Prostate gland (tissue), 2 donors: ENCODE data around the gene CFTR. TPM values are rescaled to one million over a fixed set of nuclear protein-coding genes. Genes with fewer than 3 reads are reported as not detected.

ENCODE experiments used
- DNase-seq: peaks from one replicate; pipeline ENCODE4 v3.0.0-alpha.2; 2019; ENCODE audit warnings: low spot score
- H3K27ac ChIP-seq, 2 donors: fragments of 200-600 bp; sonication (generic); 2 replicates each; pipeline ENCODE4 v1.5.1; 2017 to 2019
- H3K27me3 ChIP-seq: fragments of 200-600 bp; sonication (generic); replicated peaks from 2 replicates; pipeline ENCODE4 v1.5.1; 2019; ENCODE audit not compliant: insufficient read depth
- H3K36me3 ChIP-seq, 2 donors: fragments of 200-600 bp; sonication (generic); 1 replicate in 1 of 2; 2 replicates in 1 of 2; pipeline versions ENCODE4 v1.5.1 to v1.8.1; 2017 to 2019
- H3K4me1 ChIP-seq: fragments of 200-600 bp; sonication (generic); replicated peaks from 2 replicates; pipeline ENCODE4 v1.5.1; 2019
- H3K4me3 ChIP-seq, 2 donors: fragments of 200-600 bp; sonication (generic); 2 replicates each; pipeline ENCODE4 v1.5.1; 2017 to 2019
- H3K9me3 ChIP-seq: fragments of 200-600 bp; sonication (generic); 2 replicates; pipeline ENCODE4 v1.5.1; 2017
- POLR2A ChIP-seq: fragments of 450-650 bp; IDR thresholded peaks from one replicate; pipeline ENCODE4 v1.6.1; 2016; ENCODE audit warnings: antibody characterized with exemption, mild to moderate bottlenecking
- POLR2AphosphoS5 ChIP-seq: sonication (generic); formaldehyde crosslinking; IDR thresholded peaks from one replicate; pipeline ENCODE4 v1.6.1; 2017; ENCODE audit warnings: antibody characterized with exemption
- WGBS: methylation state at CpG from one replicate; pipeline ENCODE4 v1.1.5; 2018; 5-methylcytosine and 5-hydroxymethylcytosine counted together
- intact Hi-C: fragments of 100-400 bp; cut with DNase I; formaldehyde crosslinking; loops from one replicate; pipeline ENCODE4 v1.14.2; 2022
- total RNA-seq, 2 donors: library from RNA; depleted of rRNA; stranded (reverse); fragments of >200 nt; gene quantifications; one replicate each; pipeline ENCODE4 v1.1.0, GENCODE V29; 2016
- TF ChIP-seq, protein P1 (sequence below), 4 experiments: fragments of 200-600 bp in 2 of 4; fragments of 450-650 bp in 2 of 4; sonication (generic) in 2 of 4; IDR thresholded peaks; 1 replicate in 3 of 4; 2 replicates in 1 of 4; pipeline ENCODE4 v1.5.1; 2016 to 2019; ENCODE audit warnings: antibody characterized with exemption in 4 of 4, mild to moderate bottlenecking in 2 of 4, moderate library complexity in 2 of 4

Gene CFTR
- total RNA-seq, 2 donors from 2014 or later = 2.9 to 5.6 TPM

DNA sequence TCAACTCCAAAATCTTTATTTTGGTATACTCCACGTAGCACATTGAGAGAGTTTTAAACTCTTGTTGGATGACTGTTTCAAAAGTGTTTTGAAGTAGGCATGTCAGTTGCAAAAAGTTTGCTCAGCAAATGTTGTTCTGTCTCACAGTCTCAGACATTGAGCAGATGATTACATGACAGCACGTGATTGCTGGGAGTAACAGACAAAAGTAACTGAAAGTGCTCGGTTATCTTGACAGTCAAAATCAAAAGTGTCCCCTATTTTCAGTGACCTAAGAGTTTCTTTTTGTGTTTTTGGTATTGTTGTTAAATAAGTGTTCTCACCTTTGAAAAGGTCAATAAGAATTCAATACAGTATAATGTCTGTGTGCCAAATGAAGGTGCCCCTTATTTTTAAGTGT is 84.3 kb downstream of the CFTR start:
- intact Hi-C loops = no loop called here
- 87% methylated on average over 3 of the region's 3 CpGs for WGBS
- H3K36me3 ChIP-seq = no peaks in the 10 kb centered on the region
- no peaks in the 10 kb centered on the region for H3K9me3 ChIP-seq
- TF ChIP-seq POLR2A = no peak
- no peak for TF ChIP-seq POLR2AphosphoS5
- H3K4me1 ChIP-seq = no peaks in the 10 kb centered on the region
- no peak overlapping the region for H3K27ac ChIP-seq
- no peaks in the 10 kb centered on the region for H3K27me3 ChIP-seq
- no peak for DNase-seq
- H3K4me3 ChIP-seq = no peak overlapping the region

GRCh38 chr7:117564627-117565026 is 84.8 kb downstream of the CFTR start:
- no peak for DNase-seq
- H3K9me3 ChIP-seq = no peaks in the 10 kb centered on the region
- 85% methylated on average over 2 of the region's 2 CpGs for WGBS
- no peaks in the 10 kb centered on the region for H3K4me1 ChIP-seq
- intact Hi-C loops = no loop called here
- H3K27me3 ChIP-seq = no peaks in the 10 kb centered on the region
- H3K4me3 ChIP-seq = no peak overlapping the region
- no peak for TF ChIP-seq POLR2AphosphoS5
- TF ChIP-seq, protein P1, sequence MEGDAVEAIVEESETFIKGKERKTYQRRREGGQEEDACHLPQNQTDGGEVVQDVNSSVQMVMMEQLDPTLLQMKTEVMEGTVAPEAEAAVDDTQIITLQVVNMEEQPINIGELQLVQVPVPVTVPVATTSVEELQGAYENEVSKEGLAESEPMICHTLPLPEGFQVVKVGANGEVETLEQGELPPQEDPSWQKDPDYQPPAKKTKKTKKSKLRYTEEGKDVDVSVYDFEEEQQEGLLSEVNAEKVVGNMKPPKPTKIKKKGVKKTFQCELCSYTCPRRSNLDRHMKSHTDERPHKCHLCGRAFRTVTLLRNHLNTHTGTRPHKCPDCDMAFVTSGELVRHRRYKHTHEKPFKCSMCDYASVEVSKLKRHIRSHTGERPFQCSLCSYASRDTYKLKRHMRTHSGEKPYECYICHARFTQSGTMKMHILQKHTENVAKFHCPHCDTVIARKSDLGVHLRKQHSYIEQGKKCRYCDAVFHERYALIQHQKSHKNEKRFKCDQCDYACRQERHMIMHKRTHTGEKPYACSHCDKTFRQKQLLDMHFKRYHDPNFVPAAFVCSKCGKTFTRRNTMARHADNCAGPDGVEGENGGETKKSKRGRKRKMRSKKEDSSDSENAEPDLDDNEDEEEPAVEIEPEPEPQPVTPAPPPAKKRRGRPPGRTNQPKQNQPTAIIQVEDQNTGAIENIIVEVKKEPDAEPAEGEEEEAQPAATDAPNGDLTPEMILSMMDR (IDR thresholded peaks at IDR 0.05) = no peak
- no peak for TF ChIP-seq POLR2A
- no peak overlapping the region for H3K27ac ChIP-seq
- H3K36me3 ChIP-seq = no peaks in the 10 kb centered on the region

- Histone ChIP-seq H3K27ac (no peak overlapping the region), H3K9me3 (no peaks in the 10 kb centered on the region), H3K4me1 (no peaks in the 10 kb centered on the region), H3K27me3 (no peaks in the 10 kb centered on the region), H3K4me3 (no peak overlapping the region), H3K36me3 (no peaks in the 10 kb centered on the region)
- WGBS = 86% methylated on average over 4 of the region's 4 CpGs
- TF ChIP-seq, protein P1 (IDR thresholded peaks at IDR 0.05) = no peak
- TF ChIP-seq POLR2AphosphoS5 = no peak
- no peak for TF ChIP-seq POLR2A
- DNase-seq = no peak
- intact Hi-C loops = no loop called here
Measured at GRCh38 chr7:117565226-117565625, 85.4 kb downstream of the CFTR start.

GRCh38 chr7:117567781-117568180 is 88.0 kb downstream of the CFTR start:
- DNase-seq = no peak
- 59% methylated on average over 1 of the region's 1 CpG for WGBS
- Histone ChIP-seq H3K36me3 (no peaks in the 10 kb centered on the region), H3K27ac (no peak overlapping the region), H3K9me3 (no peaks in the 10 kb centered on the region), H3K4me1 (no peaks in the 10 kb centered on the region), H3K27me3 (no peaks in the 10 kb centered on the region), H3K4me3 (no peak overlapping the region)
- intact Hi-C loops = no loop called here
- no peak for TF ChIP-seq POLR2A
- no peak for TF ChIP-seq POLR2AphosphoS5
- TF ChIP-seq, protein P1 (IDR thresholded peaks at IDR 0.05) = no peak

- H3K36me3 ChIP-seq = no peaks in the 10 kb centered on the region
- no peaks in the 10 kb centered on the region for H3K4me1 ChIP-seq
- H3K27ac ChIP-seq = no peak overlapping the region
- H3K27me3 ChIP-seq = no peaks in the 10 kb centered on the region
- TF ChIP-seq POLR2AphosphoS5 (no peak), POLR2A (no peak)
- H3K4me3 ChIP-seq = no peak overlapping the region
- no peaks in the 10 kb centered on the region for H3K9me3 ChIP-seq
- DNase-seq = no peak
- intact Hi-C loops = no loop called here
Measured at GRCh38 chr7:117572856-117573620, 93.2 kb downstream of the CFTR start.

- no peaks in the 10 kb centered on the region for H3K4me1 ChIP-seq
- TF ChIP-seq POLR2AphosphoS5 (no peak), POLR2A (no peak)
- TF ChIP-seq, protein P1 (IDR thresholded peaks at IDR 0.05) = no peak
- intact Hi-C loops = no loop called here
- H3K9me3 ChIP-seq = no peaks in the 10 kb centered on the region
- H3K27me3 ChIP-seq = no peaks in the 10 kb centered on the region
- WGBS = 84% methylated on average over 1 of the region's 1 CpG
- H3K4me3 ChIP-seq = no peak overlapping the region
- DNase-seq = no peak
- no peaks in the 10 kb centered on the region for H3K36me3 ChIP-seq
- H3K27ac ChIP-seq = no peak overlapping the region
Measured at GRCh38 chr7:117581424-117581823, 101.6 kb downstream of the CFTR start.
